GM19240 (cell line): Measurements from ENCODE around the gene METAP1D.
"Not testable (repeated sequence)": the region's sequence is repeated elsewhere in the genome, so short reads cannot be mapped to it uniquely, and the experiment has no call there.

Experiments used
- DNase-seq: peaks from one replicate; pipeline ENCODE4 v3.0.0; 2011; ENCODE audit warnings: low spot score; ENCODE audit not compliant: insufficient read length

METAP1D gene

GRCh38 chr2:172048508-172049503, 49.1 kb downstream of the METAP1D start:
- DNase-seq = no peak

- DNase-seq = no peak
Measured at GRCh38 chr2:172049567-172050120, 49.9 kb downstream of the METAP1D start.

DNA sequence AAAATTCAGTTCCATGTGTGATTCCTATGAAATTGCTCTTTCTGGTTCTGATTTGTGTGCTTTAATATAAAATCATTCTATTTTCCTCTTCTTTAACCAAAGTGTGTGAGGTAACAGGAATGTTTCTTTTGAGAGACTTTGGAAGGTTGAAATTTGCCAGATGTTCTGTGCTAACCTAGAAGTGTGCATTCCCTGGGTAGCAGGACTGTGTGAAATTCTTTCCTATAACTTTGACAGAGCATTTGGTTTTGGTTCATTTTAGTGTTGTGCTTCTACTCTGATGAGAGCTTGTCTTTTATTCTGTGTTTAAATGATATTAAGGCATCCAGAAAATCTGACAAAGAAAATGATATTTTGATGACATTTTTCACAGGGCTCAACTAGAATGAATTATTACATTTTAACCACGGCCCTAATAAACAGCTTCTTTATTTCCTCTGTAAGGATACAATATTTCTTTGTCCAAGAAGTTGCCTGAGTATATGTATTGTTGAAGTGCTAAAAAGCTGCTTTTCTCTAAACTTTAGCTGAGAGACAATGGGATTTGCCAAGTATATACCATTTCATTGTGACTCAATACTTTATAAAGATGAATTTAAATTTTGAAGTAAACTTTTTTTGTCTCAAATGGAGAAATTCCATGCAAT, 50.8 kb downstream of the METAP1D start:
- DNase-seq = no peak

- no peak for DNase-seq
Measured at GRCh38 chr2:172052000-172052983, 52.5 kb downstream of the METAP1D start.

GRCh38 chr2:172053486-172053885, 53.7 kb downstream of the METAP1D start:
- DNase-seq = no peak

DNA sequence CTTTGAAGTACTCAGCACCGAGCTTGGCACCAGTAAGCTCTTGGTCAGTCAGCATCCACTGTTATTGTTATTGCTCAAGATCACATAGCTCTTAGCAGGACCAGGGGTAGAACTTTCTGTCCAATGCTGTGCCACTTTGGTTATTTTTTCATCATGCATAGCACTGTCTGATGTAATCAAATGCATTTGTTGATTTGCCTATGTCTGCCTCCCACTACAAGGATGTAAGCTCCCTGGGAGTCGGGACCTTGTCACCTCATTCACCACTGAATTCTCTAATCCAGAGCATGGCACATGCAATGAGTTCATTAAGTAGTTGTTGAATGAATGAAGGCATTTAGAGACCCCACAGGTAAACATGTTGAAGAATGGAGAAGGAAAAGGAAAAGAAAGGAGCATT, 56.5 kb downstream of the METAP1D start:
- no peak for DNase-seq

DNA sequence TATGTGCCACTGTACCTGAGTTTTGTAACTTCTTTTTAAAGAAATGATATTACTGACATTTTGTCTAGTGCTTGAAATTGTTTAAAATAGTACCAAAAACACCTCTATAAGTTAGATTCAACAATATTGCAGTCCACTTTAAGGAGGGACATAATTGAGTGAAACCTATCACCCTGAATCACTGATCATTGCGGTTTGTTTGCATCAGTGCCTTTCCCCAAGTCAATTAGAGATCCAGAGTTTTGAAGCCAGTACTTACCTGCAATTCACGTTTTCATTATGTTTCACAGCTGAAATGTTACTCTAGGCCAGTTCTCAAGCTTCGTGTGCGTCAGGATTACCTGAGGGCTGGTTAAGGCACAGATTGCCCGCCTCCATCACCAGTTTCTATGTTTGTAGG, 58.9 kb downstream of the METAP1D start:
- DNase-seq = no peak

DNA sequence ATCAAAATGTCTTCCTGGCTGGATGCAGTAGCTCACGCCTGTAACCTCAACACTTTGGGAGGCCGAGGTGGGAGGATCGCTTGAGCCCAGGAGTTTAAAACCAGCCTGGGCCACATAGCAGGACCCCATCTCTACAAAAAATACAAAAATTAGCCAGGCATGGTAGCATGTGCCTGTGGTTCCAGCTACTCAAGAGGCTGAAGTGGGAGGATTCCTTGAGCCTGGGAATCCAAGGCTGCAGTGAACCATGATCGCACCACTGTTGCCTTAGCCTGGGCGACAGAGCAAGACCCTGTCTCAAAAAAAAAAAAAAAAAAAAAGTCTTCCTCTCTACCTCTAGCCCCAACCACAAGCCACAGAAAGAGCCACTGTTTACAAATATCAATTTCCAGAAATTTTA, 60.4 kb downstream of the METAP1D start:
- DNase-seq = not testable (repeated sequence)

GRCh38 chr2:172062402-172063004, 62.8 kb downstream of the METAP1D start:
- no peak for DNase-seq

GRCh38 chr2:172063446-172063845, 63.7 kb downstream of the METAP1D start:
- DNase-seq = no peak

DNA sequence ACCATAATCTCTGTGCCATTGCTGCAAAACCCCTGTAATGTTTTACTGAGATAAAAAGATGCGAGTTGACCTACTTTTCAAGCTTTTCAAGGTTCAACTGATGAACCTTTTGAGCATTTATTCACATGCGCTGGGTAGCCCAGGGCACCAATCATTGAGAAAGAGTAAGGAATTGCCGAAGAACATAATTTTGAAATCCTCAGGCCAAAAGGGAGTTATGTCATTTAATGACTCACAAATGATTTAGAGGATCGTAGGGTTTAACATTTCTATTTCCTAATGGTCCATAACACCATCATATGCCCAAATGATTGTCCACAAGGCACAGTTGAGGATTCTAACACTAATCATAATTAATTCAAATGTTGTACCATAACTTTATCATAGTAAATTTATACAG, 65.4 kb downstream of the METAP1D start:
- DNase-seq = no peak

- DNase-seq = no peak
Measured at GRCh38 chr2:172066394-172066886, 66.7 kb downstream of the METAP1D start.

DNA sequence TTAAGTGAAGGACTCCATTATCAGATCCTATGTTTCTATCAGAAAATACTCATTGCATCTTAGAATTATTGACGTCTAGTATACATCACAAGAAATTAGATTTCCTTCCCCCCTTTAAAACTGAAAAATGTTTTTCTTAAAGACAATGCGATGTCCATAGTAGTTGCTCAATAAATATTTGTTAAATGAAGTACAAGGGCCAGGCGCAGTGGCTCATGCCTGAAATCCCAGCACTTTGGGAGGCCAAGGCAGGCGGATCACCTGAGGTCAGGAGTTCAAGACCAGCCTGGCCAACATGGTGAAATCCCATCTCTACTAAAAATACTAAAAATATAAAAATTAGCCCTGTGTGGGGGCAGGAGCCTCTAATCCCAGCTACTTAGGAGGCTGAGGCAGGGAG, 68.2 kb downstream of the METAP1D start:
- DNase-seq = not testable (repeated sequence)

DNA sequence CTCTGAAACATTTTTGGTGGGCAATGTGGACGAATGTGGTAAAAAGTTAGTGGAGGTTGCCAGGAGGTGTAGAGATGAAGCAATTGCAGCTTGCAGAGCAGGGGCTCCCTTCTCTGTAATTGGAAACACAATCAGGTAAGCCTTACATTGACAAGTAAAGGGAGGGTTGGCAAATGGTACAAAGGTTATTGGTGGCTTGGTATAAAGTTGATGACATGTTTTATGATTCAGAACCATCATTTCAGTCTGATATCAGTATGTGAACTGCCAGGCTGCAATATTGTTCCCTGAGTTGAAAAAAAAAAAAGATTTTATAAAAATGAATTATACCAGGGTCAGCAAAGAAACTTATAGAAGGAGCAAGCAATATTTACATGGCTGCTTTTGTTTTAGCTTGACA, 71.2 kb downstream of the METAP1D start:
- DNase-seq = no peak

- no peak for DNase-seq
Measured at GRCh38 chr2:172072303-172072702, 72.5 kb downstream of the METAP1D start.

- no peak for DNase-seq
Measured at GRCh38 chr2:172072706-172073105, 73.0 kb downstream of the METAP1D start.

GRCh38 chr2:172073518-172073917, 73.8 kb downstream of the METAP1D start:
- no peak for DNase-seq

DNA sequence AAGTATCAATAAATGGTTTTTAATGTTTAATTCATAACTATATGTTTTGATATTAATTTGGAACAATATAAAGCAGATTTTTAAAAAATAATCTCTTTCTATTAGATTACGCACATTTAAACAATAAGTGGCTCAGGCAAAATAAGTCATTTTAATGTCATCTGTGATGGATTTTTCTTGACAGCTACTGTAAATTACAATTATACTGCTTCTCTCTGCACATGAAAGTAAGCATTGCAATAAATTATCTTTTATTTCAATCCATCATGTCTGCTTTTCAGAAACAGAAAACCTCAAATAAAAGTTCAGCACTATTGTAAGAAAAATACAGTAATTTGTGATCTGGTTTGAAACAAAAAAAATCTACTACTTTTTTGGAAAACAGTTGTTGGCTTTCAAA, 74.5 kb downstream of the METAP1D start:
- DNase-seq = no peak

DNA sequence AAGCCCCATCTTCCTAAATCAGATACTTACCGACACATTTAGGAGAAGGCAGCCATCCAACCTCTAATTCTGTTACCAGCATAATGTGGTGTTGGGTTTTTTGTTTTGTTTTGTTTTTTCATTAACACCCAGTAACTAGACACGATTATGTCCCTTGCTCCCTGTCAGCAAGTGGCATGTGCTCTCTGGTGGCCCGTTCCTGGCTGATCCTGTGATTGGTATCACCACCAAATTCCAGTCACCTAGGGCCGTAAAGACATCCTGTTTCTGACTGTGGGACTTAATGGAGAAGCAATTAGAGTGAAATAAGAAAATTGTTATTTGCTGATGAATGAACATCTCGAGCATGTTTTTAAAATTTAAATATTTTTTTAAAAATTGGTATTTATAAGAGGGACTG, 79.7 kb downstream of the METAP1D start:
- no peak for DNase-seq

DNA sequence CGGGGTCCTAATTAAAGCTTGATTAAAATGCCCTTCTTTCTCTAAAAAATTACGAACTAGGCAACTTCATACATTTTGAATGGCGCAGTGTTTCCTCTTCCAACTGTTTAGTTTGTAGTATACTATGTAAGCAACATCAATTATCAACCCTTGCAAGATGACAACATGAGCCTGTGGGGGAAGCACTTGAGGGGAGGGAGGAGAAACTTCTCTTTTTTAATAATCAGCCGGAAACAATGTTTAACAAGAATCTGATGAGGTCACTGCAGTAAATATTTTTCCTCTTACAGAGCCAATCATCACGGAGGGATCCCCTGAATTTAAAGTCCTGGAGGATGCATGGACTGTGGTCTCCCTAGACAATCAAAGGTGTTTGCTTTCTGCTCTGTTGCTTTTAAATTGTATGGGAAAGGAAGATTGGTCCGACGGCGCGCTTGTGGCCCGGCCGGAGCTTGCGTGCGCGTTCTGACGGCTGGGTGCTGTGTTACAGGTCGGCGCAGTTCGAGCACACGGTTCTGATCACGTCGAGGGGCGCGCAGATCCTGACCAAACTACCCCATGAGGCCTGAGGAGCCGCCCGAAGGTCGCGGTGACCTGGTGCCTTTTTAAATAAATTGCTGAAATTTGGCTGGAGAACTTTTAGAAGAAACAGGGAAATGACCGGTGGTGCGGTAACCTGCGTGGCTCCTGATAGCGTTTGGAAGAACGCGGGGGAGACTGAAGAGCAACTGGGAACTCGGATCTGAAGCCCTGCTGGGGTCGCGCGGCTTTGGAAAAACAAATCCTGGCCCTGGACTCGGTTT, 80.3 kb downstream of the METAP1D start:
- DNase-seq = no peak
